HG02798 (cell line): ENCODE measurements around the gene MYL10.

Experiments
- ATAC-seq: cut with Tn5 transposase; IDR thresholded peaks from one replicate; pipeline ENCODE4 v1.9.1; 2021; ENCODE audit warnings: mild to moderate bottlenecking; ENCODE audit not compliant: unreplicated experiment, poor library complexity

MYL10 gene

DNA sequence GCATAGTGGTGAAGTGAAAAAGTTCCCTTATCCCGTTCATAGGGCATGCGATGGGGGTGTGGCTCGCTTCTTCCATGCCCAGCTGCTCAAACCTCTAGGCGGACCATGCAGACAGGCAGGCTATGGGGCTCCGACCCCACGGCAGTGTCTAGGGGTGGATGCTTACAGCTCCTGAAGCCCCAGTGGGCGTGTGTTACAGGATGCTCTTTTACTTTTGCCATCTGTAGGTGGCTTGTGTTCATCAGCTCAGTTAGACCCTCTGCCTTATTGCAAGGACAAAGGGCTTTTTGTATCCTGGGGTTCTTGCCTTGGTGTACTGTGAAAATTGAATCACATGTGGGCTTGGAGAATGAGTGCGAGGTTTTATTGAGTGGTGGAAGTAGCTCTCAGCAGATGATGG, at the start of gene MYL10:
TSS of gene MYL10 (minus strand) at position 126 of the 400 bp plus-strand sequence. CDS start 178 bp downstream, outside the sequence.
- no peak for ATAC-seq

DNA sequence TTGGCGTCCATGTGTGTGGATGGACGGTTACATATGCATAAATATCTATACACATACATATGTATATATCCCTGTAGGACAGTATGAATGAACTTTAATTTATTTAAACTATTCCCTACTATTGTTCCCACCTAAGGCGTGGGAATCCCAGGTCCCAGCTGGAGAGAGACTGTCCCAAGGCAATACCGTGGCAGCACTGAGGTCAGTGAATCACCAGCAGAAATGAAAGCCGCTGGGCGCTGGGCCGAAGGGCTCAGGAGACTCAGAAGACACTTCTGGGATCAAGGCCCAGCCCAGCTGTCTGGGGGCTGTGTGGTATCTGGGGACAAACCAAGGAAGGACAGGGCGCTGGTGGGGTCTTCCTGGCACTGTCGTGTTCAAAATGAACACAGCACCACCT, 49.6 kb upstream of the MYL10 start:
- no peak for ATAC-seq

DNA sequence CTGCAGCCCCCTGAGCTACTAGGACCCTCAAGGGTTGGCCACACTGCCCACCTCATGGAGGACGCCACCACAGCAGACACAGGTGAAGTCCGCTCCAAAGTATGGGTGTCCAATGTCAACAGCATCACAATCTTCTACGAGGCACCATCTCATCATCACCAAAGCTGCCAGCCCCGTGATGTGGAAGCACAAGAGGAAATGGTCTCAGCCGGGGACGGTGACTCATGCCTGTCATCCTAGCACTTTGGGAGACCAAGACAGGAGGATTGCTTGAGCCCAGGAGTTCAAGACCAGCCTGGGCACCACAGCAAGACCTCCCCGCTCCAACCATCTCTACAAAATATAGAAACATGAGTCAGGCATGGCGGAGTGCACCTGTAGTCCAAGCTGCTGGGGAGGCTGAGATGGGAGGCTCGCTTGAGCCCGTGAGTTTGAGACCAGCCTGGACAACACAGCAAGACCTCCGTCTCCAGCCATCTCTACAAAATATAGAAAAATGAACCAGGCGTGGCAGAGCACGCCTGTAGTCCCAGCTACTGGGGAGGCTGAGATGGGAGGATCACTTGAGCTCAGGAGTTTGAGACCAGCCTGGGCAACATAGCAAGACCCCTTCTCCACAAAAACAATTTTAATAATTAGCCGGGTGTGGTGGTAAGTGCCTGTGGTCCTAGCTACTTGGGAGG, 48.8 kb upstream of the MYL10 start:
- ATAC-seq = no peak

DNA sequence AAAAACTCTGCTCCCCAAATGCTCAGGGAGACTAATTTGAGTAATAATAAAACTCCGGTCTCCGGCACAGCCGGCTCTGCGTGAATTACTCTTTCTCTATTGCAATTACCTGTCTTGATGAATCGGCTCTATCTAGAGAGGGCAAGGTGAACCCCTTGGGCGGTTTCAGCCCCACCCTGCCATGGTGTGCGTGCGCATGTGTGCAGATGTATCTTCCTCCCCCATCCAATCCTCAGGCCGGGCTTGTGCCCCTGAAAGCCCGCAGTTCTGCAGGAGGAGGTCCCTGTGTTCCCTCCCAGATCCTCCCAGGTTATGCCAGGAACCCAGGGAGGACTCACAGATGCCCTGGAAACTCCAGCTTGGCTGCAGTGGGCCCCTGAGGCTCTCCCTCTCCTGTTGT, 48.3 kb upstream of the MYL10 start:
- no peak for ATAC-seq

DNA sequence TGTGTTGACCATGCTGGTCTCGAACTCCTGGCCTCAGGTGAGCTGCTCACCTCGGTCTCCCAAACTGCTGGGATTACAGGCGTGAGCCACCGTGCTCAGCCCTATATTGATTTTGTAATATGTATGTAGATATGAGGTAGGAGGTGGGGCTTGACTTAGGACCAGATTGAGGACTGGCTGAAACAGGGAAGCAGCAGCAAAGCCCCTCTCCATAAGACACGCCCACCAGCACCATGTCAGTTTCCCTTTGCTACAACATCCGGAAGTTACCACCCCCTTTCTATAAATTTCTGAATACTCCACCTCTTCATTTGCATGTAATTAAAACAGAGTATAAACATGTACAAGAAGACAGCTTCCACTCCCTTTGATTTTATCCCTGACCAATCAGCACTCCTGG, 47.9 kb upstream of the MYL10 start:
- ATAC-seq = no peak

DNA sequence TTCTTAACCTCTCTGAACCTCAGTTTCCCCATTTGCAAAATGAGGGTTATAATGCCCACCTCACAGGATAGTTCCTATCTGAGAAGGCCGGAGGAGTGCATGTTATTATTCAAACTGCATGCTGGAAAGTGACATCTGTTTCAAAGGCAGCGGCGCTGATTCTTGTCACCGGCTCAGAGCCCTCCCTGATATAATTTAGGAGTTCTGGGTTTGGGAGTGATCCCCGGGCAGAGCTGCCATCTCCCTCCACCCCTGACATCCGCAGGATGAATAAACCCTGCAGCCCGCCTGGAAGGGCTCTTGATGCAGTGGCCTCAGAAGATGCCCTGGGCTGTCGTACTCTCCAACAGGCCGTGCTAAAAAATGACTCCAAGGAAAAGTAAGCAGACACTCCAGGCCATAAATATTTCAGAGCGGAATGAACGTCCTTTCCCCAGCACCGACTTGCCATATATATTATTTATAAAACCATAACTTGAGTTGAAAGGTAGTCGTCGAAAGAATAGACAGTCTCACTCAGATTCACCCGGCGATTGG, 47.0 kb upstream of the MYL10 start:
- no peak for ATAC-seq

DNA sequence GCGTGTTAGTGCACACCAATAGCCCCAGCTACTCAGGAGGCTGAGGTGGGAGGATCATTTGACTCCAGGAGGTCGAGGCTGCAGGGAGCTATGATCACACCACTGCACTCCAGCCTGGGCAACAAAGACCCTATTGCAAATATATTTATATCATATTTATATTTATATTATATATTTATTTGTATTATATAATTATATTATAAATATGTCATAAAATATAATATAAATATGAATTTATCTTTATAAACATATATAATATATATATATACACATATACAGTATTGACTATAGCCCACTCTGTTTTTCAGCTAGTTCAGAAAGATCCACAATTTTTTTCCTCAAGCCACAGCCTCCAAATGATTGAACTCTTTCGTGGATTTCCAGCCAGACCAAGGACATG, 45.3 kb upstream of the MYL10 start:
- no peak for ATAC-seq

DNA sequence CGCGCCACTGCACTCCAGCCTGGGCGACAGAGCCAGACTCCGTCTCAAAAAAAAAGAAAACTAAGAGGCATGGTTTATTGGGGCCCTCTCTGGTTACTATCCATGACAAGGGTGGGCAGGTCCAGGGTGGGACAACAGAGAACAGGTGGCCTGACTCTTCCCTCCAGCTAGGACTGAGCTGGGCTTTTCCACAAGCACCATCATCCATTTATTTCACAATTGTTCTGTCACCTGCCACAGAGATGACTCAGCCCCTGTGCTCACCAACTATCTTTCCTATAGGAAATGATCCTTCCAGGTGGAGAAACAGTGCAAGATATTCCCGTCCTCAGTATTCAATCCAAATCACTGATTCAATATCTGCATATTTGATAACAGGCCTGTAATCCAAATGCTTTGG, 44.9 kb upstream of the MYL10 start:
- no peak for ATAC-seq

DNA sequence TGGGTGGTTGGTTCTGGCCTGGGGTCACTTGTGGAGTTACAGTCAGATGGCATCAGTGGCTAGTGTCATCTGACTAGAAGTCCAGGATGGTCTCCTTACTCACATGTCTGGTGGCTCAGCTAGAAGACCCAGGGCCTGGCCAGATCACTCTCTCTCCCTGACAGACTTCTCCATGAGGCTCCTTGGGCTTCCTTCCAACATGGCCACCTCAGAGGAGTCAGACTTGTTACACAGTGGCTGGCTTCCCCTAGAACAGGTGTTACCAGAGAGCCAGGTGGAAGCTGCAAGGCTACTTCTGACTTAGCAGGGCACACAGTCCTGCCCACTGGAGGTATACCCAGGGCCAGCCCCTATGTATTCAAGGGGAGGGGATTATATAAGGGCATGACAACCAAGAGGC, 44.2 kb upstream of the MYL10 start:
- ATAC-seq = no peak

DNA sequence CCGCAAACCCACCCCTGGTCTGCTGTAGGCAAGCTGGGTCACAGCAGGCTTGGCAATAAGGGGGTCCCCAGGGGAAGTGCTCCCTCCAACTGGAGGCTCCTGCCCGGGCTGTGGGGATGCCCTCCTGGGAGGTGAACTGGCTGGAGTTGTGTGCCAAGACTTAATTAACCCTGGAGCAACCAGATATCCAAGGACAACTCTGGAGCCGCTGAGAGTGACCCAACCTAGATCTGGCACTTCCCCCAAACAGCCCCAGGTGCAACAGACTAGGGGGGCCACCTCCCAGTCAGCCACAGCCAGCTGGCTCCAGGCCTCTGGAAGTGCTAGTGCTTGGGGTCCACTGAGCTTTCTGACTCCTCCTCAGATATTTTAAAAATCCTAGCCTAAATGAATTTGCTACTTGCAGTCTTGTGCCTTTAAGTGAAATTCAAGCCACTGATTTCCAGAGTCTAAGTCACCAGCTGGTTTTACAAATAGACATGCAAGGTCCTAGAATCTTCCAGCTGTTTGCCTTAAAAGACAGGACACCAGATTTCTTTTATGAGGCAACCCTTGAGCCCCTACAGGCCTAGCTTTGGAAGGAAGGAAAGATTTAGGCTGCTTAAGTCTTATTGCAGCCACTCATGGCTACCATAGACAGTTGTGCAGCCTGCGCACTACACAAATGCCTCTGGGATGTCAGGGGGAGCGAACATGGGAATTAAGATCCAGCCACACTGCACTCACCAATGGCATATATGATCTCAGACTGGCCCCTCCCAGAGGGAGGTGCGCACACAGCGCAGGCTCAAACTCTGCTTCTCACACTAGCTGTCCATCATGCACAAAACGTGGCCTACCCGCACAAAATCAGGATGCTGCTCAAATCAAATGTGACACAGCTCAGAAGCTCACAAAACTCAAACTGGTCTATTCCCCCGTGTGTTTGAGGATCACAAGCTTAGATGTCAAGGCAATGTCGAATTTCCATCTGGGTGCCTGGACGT, 42.6 kb upstream of the MYL10 start:
- ATAC-seq = no peak

DNA sequence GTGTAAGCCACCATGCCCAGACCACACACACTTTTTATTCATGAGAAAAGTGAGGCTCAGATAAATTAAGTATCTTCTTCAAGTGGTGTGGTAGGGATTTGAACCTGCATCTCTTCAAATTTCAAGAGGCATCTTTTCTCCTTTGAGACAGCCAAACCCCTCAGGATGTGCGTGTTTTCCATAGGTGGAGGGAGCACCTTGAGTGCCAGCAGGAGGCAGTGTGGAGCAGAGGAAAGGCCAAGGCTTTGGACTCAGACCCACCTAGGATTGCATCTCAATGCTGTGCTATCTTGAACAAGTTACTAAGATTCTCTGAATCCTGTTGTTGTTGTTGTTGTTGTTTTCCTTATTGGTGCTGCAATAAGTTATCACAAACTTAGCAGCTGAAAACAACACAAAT, 40.2 kb upstream of the MYL10 start:
- ATAC-seq = no peak

DNA sequence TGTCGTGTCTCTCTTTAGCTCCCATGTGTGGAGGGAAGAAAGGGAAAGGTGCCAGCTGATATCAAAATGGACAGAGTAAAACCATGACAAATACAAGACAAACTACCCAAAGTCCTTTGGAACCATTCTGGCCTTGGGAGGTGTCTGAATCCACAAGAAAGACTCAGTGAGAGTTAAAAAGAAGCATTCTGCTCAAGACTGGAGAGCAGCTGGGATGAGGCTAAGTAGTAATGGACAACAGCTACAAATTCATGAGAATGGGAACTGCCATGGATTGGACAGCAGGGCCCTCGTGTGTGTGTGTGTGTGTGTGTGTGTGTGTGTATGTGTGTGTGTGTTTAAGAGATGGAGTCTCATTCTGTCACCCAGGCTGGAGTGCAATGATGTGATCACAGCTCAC, 39.6 kb upstream of the MYL10 start:
- no peak for ATAC-seq

DNA sequence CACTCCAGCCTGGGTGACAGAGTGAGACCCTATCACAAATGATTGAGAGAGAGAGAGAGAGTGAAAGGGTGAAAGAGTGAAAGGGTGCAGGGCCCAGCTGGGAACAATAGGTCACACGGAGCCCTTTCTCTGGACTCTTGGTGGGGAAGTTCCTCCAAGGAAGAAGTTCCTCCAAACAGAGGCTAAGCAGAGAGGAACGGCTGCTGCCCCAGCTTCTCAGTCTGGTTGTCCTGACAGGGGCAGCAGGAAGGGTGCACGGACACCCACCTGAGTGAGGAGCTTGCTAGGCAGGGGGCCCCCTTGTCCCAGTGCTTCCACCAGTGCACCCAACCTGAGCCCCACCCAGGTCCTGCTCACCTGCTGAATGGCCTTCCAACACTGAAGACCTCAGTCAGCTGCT, 38.8 kb upstream of the MYL10 start:
- ATAC-seq = no peak

DNA sequence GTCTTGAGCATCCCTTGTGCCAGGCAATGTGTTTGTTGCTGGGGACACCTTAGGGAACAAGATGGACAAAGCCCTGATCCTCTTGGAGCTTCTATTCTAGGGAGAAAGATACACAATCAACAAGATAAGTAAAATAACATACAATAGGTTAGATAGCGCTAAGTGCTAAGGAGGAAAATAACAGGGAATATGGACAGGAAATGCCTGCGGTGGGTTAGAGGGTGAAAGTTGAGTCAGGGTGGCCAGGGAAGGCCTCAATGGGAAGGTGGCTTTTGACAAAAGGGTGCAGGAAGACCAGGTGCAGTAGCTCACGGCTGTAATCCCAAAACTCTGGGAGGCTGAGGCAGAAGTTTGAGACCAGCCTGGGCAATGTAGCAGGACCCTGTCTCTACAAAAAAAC, 38.3 kb upstream of the MYL10 start:
- no peak for ATAC-seq

DNA sequence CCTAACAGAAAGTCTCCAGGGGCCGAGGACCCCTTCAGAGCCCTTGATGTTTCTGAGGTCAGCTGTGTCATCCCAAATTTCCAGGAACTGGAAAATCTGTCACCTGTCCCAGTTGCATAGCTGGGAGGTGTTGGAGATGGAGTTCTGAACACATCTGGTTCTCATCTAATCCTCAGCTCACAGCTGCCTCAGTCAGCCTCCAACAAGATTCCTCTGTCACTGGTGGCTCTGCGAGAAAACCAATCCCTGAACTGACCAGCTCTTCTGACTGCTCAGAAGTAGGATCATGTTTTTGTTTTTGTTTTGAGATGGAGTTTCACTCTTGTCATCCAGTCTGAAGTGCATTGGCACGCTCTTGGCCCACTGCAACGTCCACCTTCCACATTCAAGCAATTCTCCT, 37.6 kb upstream of the MYL10 start:
- ATAC-seq = no peak

DNA sequence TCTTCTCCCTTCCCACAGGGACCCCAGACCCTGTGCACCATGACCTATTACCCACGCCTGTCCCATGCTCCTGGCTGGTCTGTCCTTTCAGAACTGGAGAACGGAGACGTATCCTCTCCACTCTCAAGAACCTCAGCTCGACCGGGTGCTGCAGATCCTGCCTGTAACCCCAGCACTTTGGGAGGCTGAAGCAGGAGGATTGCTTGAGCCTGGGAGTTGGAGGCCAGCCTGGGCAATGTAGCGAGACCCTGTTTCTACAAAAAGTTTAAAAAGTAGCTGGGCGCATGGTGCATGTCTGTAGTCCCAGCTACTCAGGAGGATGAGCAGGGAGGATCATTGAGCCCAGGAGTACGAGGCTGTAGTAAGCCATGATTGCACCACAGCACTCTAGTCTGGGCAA, 37.2 kb upstream of the MYL10 start:
- no peak for ATAC-seq

DNA sequence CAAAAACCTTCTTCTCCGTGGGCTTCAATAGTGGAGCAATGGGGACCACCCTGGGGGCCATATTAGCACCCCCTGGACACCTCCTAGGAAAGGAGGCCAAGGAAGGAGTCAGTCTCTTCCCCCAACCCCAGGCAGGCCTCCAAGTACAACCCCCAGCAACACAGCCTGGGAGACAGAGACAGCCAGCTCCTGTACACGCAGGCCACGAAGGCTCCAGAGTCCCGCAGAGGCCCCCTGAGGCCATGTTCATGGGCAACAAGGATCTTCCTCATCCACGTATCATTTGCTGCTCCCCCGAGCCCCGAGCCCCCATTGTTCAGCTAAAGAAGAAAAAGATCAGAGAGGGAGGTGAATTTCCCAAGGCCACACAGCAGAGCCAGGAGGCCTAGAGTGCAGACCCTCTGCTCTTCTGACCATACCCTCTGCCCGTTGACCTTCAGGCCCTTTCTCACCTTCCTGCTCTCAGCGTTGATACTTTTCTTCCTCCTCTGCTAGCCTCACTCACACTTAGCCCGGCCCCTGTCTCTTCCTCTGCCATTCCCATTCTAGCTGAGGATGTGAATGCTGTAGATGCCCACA, 35.9 kb upstream of the MYL10 start:
- no peak for ATAC-seq

DNA sequence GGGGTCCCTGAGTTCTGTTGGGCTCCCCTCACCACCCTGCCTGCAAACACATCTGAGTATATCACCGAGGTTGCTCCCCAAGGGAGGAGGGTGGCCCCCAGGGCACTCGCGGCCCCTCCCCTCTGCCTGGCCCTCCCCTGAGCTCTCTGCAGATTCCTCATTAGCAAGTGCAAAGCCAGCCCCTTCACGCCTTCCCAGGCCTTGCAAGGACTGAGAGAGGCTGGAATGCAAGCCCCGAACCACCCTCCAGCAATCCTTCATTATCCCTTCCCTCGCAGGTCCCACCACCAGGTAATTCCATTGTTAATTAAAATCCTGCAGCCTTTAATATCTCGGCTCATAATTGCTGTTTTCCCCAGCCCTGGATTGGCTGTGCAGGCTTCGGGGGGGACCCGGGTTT, 35.3 kb upstream of the MYL10 start:
- no peak for ATAC-seq

DNA sequence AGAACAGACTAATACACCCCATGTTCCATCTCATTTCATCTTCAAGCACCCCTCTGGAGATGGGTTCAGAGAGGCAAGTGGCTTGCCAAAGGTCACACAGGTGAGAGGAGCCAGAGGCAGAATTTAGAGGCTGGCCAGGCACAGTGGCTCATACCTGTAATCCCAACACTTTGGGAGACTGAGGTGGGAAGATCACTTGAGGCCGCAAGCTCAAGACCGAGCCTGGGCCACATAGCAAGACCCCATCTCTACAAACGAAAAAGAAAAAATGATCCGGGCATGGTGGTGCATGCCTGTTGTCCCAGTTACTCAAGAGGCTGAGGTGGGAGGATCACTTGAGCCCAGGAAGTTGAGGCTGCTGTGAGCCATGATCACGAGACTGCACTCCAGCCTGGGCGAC, 34.7 kb upstream of the MYL10 start:
- no peak for ATAC-seq

DNA sequence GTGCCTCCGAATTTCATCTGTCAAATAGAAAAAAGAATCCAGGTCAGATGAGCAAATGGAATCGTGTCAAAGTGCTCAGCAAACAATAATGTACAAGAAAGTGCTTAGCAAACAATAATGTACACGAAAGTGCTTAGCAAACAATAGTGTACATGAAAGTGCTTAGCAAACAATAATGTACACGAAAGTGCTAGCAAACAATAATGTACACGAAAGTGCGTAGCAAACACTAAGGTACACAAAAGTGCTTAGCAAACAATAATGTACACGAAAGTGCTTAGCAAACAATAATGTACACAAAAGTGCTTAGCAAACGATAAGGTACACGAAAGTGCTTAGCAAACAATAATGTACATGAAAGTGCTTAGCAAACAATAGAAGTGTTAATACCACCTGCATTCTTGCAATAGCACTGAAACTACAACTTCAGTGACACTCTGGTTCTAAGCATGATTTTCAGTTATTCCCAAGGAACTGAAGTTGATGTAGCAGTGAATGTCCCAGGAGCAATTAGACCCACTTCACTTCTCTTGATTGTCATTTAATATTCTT, 33.4 kb upstream of the MYL10 start:
- ATAC-seq = no peak

DNA sequence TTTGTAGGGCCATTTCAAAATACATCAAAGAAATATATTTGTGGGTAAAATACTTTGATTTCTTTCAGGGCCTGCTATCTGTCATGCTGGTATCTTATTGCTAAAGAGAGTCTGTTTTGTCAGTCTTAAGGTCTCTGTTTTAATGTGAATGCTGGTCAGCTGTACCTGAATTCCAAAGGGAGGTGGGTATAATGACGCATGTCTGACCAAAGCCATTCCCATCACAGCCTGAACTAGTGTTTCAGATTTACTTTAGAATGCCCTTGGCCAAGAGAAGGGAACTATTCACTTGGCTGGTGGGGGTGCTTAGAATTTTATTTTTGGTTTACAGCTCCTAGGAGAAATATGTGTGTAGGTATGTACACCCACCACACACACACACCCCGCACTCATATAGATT, 30.6 kb upstream of the MYL10 start:
- no peak for ATAC-seq
